HFF-Myc (cell line): Measurements from ENCODE around the gene GRIA1.
"Not testable (repeated sequence)": the region's sequence is repeated elsewhere in the genome, so short reads cannot be mapped to it uniquely, and the experiment has no call there.

Source experiments
- DNase-seq: peaks from one replicate; pipeline ENCODE4 v3.0.0-alpha.2; 2011; ENCODE audit warnings: low read depth; ENCODE audit errors: extremely low read depth
- H3K4me3 ChIP-seq: replicated peaks from 2 replicates; pipeline ENCODE4 v1.5.1; 2011; ENCODE audit warnings: low read depth, mild to moderate bottlenecking, control low read depth, low read length
- TF ChIP-seq, protein P1 (sequence below): IDR thresholded peaks from 2 replicates; pipeline ENCODE4 v1.5.1; 2012; ENCODE audit warnings: mild to moderate bottlenecking, low read depth, low read length, control low read depth; ENCODE audit errors: missing control alignments

Gene GRIA1

DNA sequence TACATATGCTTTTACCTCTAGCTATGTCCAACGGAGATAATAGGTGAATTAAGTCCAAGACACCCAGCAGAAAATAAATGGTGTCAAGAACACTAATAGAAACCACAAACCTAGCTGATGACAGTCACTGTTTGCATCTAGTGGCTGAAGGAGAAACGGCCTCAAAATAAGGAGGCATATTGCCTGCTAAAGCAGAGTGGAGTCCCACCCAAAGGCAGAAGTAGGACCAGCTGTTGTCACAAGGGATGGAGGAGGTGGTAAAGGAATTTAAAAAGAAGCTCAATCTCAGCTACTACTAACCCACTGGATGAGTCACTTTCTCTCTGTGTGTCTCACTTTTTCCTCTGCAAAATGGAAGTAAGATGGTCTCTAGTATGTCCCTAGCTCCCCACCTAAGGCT is 224.3 kb downstream of the GRIA1 start:
- no peak overlapping the region for H3K4me3 ChIP-seq
- TF ChIP-seq, protein P1, sequence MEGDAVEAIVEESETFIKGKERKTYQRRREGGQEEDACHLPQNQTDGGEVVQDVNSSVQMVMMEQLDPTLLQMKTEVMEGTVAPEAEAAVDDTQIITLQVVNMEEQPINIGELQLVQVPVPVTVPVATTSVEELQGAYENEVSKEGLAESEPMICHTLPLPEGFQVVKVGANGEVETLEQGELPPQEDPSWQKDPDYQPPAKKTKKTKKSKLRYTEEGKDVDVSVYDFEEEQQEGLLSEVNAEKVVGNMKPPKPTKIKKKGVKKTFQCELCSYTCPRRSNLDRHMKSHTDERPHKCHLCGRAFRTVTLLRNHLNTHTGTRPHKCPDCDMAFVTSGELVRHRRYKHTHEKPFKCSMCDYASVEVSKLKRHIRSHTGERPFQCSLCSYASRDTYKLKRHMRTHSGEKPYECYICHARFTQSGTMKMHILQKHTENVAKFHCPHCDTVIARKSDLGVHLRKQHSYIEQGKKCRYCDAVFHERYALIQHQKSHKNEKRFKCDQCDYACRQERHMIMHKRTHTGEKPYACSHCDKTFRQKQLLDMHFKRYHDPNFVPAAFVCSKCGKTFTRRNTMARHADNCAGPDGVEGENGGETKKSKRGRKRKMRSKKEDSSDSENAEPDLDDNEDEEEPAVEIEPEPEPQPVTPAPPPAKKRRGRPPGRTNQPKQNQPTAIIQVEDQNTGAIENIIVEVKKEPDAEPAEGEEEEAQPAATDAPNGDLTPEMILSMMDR = no peak
- peak; percentile 9 for DNase-seq

GRCh38 chr5:153717287-153717686 is 226.8 kb downstream of the GRIA1 start:
- no peak for DNase-seq
- TF ChIP-seq, protein P1 = no peak

DNA sequence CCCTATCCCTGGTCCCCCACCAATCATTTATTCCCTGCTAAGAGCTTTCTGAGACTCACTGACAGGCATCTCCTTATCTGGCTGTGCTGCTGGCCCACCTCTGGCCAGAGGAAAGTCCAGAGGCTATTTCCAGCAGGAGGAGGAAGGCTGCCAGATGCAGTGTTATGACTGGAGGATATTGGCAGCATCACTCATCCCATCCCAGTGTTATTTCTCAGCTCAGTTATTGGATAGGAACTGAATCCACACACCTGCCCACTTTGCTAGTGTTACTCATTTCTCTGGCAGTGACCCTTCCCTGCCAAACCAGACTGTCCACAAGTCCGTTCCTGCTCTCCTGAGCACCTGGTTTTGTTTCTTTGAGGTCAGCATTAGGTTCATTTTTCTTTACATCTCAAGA is 228.2 kb downstream of the GRIA1 start:
- TF ChIP-seq, protein P1 = no peak
- no peak for DNase-seq
- H3K4me3 ChIP-seq = no peak overlapping the region

More at GRCh38 chr5:153717287-153717686, 226.8 kb downstream of the GRIA1 start:
- H3K4me3 ChIP-seq = no peak overlapping the region

DNA sequence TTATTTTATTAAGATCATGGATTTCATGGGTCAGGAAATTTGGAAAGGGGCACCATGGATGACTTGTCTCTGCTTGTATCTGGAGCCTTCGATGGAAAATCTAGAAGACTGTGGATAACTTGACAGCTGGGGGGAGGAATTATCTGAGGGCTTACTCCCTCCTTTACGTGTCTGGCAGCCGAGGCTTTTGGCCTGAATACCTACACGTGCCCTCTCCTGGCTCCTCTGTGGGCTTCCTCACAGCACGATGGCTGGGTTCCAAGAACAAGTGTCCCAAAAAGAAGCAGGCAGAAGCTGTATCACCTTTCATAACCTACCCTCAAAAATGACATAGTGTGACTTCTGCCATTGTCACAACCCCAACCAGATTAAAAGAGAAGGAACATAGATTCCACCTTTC is 228.9 kb downstream of the GRIA1 start:
- H3K4me3 ChIP-seq = no peak overlapping the region
- DNase-seq = no peak
- TF ChIP-seq, protein P1 = no peak

DNA sequence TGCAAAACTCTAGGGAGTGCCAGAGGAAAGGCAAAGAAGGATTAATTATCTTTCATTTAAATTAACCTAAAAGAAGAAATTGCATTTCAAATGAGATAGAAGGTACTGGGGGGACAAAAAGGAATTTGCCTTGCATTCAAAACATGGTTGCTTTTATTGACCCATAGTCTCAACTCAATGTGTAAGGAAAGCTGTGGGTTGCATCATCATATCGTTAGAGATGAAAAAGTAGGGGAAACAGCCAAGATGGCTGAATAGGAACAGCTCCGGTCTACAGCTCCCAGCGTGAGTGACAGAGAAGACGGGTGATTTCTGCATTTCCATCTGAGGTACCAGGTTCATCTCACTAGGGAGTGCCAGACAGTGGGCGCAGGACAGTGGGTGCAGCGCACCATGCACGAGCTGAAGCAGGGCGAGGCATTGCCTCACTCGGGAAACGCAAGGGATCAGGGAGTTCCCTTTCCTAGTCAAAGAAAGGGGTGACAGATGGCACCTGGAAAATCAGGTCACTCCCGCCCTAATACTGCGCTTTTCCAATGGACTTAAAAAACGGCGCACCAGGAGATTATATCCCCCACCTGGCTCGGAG is 232.6 kb downstream of the GRIA1 start:
- not testable (repeated sequence) for DNase-seq, H3K4me3 ChIP-seq

DNA sequence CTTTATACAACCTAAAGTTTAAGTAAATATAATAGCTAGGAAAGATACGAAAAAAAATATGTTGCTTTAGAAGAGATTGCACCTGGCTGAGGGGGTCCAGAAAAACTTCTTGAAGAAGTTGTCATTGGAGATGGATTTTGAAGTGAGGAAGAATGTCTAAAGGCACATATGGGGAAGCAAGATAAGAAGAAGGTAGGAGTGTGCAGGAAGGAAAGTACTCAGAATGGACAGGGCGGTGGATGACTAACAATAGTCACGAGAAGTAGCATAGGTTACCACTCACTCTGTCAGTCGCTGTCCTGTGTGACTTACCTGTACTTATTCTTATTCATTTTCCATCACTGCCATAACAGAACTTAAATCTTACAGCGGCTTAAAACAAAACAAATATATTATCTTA is 251.6 kb downstream of the GRIA1 start:
- H3K4me3 ChIP-seq = no peak overlapping the region
- TF ChIP-seq, protein P1 = no peak
- no peak for DNase-seq

DNA sequence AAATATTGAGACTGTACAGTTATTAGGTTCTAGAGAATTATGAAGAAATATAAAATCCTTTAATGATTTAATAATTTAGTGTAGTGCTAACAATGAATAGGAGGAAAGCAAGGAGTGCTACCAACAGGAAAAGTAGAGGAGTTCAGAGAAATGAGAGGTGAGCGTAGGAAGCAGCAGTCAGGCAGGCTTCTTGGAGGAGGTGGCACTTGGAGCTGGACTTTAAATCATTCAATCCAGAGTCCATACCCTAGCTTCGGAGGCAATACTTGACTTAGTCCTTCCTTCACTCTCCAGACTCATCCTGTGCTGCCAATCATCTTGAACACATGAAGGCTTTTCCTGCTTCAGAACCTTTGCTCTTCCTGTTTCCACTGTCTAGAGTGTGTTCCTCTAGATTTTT is 254.3 kb downstream of the GRIA1 start:
- no peak for DNase-seq
- TF ChIP-seq, protein P1 = no peak
- H3K4me3 ChIP-seq = no peak overlapping the region
